Amniotic stem cell (primary cell): ENCODE measurements around the gene UST.
"Not testable (repeated sequence)": the region's sequence is repeated elsewhere in the genome, so short reads cannot be mapped to it uniquely, and the experiment has no call there.

ENCODE experiments used
- DNase-seq: peaks from one replicate; lab custom pipeline; 2025; lab: John Stamatoyannopoulos, UW

Gene UST

GRCh38 chr6:148947621-148948444 lies 201.0 kb downstream of the UST start:
- DNase-seq, result peak; percentile 65

GRCh38 chr6:148951662-148952061 lies 204.8 kb downstream of the UST start:
- no peak for DNase-seq

DNA sequence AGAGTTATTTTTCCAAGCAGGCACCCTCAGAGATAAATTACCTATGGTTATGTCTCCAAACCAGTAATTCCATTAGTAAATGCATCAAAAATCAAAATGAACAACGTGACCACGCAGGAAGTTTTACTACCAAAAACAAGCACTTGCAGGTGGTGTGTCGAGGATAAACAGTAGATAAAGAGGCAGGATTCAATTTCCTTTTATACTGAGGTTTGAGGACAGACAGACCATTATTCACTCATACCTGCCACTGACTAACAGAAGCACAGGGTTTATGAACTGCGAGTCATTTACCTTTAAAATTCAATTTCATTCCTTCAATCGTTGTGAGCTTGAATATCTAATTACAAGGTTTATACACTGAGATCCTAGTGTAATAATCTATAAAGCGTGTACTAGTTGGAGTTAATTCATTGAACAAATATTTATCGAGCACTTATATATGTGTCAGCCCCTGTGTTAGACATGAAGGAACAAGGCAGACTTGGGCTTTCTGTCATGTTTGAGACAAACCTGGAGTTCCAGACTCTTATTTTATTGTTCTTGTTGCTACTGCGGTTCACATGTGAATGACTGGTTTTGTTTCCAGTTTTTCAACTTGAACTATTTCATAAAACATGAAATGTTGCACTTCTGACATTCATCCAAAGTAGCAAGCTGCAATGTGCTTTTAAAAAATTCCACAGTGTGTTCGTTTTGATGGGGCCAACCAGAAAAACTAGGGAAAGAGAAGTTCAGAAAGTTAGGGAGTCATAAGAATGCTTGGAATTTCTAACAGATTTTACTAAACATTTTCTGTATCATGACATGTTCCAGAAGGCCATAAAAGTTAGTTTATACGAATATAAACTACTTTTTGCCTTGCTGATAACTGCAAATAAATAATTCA lies 205.6 kb downstream of the UST start:
- DNase-seq, result no peak

GRCh38 chr6:148954461-148954860 lies 207.6 kb downstream of the UST start:
- DNase-seq, result no peak

DNA sequence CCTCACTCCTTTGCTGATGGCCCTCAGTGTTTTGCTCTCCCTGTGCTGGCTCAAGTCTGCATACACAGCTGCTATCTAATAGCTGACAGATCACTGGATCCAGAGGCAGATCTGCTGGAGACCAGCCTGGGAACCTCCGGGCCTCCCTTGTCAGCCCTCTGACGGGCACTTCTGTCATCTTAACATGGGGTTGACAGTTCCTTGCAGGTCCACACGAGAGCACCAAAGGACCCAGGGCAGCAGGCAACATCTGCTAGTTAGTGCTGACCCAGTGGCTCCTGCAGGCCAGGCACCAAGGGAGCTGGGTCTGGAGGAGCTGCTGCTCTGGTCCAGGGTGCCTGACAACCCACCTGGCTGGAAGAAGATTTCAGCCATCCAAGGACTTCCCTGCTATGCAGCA lies 208.1 kb downstream of the UST start:
- no peak for DNase-seq

- no peak for DNase-seq
Observed at GRCh38 chr6:148955441-148955840, 208.6 kb downstream of the UST start.

DNA sequence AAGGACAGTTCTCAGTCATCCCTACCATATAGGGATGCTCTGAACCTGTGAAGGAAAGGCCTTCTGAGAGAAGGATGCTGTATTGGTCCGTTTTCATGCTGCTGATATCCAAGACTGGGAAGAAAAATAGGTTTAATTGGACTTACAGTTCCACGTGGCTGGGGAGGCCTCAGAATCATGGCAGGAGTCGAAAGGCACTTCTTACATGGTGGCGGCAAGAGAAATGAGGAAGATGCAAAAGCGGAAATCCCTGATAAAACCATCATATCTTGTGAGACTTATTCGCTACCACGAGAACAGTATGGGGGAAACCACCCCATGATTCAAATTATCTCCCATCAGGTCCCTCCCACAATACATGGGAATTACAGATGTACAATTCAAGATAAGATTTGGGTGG lies 209.3 kb downstream of the UST start:
- not testable (repeated sequence) for DNase-seq

DNA sequence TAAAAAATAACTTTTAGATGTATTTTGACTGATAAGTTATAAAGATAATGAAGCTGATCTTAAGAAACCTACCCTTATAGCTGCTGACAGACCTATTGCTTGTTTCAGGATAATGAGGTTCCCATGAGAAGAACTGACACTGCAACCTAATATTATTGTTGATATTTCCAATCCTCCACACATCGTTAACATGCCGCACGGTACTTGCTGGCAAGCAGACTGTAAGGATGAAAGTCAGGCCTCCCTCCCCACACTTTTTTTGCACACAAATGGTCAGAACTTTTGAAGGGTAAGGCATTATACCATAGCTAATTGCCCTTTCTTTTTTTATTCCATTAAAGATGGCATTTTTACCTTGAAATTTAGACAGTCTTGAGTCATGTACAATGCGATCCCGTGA lies 210.9 kb downstream of the UST start:
- no peak for DNase-seq

DNA sequence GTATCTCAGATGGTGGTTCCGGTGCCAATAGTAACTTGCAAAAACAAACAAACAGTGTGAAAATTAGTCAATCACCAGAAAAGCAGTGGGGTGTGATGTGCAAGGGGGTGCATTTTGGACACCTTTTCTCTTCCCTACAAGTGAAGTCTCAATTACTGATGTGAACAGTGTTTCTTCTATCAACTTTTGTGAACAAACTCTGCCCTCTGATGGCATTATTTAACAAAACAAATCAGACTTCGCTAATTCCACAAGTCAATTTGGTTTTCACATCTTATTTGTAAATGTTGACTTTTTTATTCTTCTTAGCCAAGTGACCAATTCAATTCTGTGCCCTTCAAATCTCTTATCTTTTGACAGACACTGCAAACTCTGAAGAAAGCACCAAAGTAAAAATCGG lies 212.2 kb downstream of the UST start:
- no peak for DNase-seq

DNA sequence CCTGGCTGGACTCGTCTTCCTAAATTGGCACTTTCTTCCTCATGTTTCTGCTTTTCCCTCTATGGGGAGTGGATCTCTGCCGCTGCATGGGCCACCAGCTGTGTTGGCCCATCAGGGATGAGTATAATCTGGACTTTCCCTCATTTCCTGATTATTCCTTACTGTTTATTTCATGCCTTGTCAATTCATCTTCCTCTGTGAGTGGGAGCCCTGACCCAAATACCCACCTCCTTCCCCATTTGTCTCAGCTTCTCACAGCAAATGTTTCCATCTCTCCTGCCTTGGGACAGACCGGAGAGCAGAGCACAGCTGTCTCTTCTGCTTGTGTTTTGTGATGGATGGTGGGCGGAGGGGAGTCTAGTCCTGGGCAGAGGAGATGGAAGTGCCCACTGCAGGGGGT lies 212.7 kb downstream of the UST start:
- DNase-seq, result no peak

DNA sequence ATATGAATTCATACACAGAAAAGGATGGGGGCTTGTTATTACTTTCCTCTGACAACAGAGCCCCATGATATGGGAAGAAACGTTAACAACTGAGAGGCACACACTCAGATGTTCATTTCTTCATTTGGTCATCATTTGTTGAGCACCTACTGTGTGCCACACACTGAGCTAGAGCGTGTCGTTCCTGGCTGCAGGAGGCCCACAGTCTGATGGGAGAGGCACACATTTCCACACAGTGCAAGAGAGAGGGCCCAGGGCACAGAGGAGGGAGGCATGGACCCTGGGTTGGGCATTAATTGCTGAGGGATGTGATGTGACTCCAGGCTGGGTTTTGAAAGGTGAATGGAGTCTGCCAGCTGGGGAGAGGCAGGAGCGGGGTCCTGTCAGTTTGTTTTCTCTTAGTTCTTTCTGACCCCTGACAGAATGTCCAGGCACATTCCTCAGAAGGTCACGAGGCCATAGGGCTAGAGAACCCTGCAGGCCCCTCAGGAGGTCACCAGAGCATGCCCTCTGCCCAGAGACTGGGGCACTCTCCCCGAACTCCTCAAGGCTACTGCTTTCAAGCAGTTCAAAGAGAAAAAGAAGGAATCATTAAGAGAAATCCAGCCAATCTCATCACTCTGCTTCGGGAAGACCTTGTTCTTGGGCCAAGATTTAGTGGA lies 216.2 kb downstream of the UST start:
- DNase-seq, result no peak

DNA sequence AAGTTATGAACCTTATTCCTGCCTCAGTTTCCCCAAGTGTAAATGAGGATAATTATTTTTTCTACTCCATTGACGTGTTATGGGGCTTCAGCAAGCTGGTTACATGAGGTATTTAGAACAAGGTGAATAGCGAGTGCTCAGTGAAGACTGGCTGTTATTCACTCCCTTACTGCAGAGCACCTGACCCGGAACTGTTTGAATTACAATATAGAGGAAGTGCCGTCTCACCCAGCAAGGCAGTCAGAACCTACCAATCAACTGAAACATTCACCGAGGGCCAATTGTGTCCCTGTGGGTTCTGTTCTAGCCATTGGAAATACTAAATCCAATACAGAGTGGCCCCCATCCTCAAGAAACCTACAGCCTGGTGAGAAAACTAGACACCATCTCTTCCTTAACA lies 216.9 kb downstream of the UST start:
- no peak for DNase-seq

GRCh38 chr6:148964467-148964866 lies 217.6 kb downstream of the UST start:
- no peak for DNase-seq

DNA sequence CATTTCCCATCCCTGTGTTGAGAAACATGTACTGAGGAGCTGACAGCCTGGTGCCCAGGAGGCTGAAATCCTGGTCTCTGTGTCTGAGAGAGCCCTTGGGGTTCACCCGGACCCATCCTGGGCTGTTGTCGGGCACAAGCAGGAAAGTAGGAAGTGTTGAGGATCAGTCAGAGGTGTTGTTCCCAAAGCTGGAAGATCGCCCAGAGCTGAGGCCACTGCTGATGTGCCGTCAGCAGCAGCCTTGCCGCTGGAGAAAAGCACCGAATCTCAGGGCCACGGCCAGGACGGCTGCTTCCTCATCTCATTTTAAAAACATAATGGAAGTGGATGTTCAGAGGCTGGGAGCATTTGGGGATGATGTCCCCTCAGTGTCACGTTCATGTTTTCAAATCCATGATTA lies 218.5 kb downstream of the UST start:
- DNase-seq, result no peak

DNA sequence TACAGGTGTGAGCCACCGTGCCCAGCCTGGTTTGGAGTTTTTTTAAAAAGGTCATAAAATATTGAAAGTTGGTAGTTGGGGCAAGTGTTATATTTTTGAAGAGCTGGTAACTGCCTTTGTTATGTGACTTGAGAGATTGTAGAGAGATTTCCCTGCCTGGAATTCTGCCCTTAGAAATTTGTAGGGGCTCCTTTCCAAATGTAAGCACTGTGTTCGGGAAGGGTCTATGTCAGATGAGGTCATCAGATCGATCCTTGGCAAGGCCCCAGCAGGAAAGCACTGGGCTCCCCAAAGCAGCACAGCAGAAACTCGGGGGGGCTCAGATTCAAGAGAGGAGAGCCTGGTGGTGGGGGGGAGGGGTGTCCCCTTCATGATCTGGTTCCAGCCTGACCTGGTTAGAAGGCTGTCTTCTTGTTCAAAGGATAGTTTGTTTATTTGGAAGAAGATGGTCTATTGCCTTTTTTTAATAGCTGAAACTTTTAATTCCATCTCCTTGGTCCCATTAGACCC lies 220.2 kb downstream of the UST start:
- DNase-seq, result no peak

DNA sequence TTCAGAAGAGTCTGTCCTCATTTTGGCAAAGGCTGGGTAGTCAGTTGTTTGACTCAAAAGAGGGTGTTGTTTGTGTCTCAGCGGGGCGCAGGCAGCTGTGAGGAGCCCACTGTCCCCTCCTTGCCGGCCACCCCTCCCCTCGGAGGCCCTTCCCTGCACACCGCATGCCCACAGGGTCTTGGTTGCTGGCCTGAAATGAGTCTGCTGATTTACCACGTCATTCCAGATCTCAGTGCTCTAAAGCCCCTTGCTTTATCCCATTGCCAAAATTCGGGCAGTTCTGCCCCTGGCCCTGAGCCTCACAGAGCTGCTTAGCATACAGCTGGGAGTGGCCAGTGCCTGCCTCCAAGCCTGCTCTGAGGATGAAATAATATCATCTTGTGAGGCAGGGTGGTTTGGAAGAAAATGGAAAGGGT lies 220.7 kb downstream of the UST start:
- DNase-seq, result no peak

DNA sequence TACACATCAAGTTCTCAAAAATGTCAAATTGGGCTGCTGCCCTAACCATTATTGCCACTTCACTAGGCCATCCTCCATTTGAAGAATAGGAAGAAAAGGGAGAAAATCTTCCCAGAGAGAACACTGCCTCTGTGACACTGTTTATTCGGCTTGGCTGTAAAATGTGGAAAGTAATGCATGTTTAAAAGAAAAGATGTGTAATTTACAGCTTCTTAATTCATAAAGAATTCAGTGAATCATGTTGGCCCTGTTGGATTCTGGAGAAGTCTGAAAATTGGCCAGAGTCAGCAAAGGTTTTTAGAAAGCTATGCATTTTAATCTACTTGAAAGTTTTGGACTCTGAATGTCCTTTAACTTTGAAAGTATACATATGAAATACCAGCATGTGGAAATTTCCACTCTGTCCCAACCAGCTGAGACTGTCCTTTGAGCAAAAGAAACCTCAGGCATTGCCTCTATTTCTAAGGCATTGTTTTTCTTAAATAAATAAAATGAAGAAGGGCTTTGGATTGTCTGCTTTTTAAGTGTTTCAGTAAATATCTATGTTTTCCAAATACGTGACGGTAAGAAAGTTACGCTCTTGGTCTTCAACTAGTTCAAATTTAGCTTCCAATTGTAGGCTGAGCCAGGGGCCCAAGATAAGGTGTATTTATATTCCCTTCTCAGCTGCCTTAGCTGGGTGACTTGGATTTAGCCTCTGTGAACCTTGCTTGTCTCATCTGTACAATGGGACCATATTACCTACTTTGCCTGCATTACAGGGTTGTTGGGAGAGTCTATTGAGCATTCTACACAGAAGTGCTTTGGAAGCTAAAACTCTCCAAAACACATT lies 222.2 kb downstream of the UST start:
- peak; percentile 16 for DNase-seq

DNA sequence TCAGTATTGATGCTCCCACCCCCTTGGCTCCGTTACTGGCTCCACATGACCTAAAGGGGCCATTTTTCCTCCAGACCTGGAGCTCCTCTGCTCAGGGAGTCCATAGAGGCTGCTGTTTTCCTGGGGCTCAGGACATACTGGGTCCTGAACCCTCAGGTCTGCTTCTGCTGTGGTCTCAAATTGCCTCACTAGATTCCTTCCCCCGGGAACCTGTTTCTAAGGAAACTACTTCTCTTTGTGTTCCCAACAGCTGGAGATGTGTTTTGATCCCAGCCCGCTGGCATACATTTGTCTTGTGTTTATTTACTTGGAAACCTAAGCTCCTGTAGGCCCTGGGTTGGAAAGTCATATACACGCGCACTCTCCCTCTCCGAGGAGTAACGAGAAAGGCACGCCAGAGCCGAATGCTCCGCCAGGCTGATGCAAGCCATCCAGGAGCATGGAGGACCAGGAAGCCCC lies 222.8 kb downstream of the UST start:
- no peak for DNase-seq

DNA sequence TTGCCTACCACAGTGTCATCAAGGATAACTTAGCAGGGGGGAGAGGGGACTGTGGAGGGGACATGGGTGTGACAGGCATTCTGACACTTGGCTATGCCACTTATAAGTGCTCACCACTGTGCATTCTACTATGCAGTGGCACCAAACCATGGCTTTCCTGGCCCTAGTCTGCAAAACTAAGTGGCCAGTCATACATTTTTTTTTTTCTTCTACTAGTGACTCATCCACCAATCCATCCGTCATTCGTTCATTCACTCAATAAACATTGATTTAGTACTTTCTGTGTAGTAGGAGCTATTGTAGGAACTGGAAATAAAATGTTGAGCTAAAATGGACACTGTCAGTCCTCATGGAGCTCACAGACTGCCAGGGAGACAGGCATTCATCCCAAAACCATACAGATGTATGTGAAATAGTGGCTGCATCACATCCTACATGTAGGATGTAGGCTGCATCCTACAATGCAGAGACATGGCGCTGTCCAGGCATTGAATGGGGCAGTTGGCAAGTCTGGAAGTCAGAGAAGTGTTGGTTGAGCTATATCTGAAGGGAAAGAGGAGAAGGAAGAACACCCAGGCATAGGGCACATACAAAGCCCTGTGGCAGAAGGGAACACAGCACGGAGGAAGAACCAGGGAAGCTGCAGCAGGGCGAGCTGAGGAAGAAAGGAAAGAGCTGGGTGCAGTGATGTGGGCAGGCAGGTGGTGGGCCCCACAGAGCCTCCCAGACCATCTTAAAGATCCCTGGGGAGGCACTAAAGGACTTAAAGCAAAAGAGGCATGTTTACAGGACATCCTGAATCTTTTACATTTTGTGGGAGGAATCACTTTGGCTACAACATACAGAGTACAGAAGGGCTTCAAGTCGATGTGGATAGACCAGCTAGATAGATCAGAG lies 224.4 kb downstream of the UST start:
- DNase-seq, result no peak

DNA sequence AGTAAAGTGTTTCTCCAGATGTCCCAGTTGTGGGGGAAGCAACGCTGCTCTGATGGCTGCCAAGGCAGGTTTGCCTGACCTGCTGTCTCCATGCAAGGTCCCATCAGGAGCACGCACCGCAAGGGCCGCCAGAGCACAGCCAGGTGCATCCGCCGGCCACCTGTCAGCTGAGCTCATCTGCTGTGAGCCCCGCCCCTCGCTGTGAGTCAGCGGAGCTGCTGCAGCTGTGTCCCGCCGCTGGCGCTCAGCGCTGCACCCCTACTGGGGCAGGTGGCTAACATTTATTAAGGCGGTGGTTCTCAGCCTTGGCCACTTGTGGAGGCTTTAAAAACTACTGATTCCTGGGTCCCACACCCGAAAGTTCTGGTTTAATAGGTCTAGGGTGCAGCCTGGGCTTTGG lies 225.7 kb downstream of the UST start:
- DNase-seq, result no peak
